DND-41 (cell line): ENCODE results near the gene EPC1.

ENCODE experiments used
- ATAC-seq: fragments of 200-7000 bp; cut with Tn5 transposase; 3 replicates; pipeline ENCODE4 v1.9.1; 2021; ENCODE audit warnings: low read depth; ENCODE audit not compliant: insufficient read depth
- DNase-seq: peaks from one replicate; pipeline ENCODE4 v3.0.0-alpha.2; 2020
- H2AFZ ChIP-seq: 2 replicates; pipeline ENCODE4 v1.6.0; 2012; ENCODE audit warnings: low read depth, low read length
- H3K27ac ChIP-seq: 2 replicates; pipeline ENCODE4 v1.5.1; 2012; ENCODE audit warnings: low read length, inconsistent platforms
- H3K27me3 ChIP-seq: fragments of 200-600 bp; sonication (generic); 2 replicates; pipeline ENCODE4 v1.6.0; 2012; ENCODE audit warnings: low read length, mild to moderate bottlenecking, inconsistent platforms; ENCODE audit not compliant: insufficient read depth, poor library complexity
- H3K36me3 ChIP-seq: 2 replicates; pipeline ENCODE4 v1.5.1; 2012; ENCODE audit warnings: low read length, inconsistent platforms; ENCODE audit not compliant: insufficient read depth
- H3K4me1 ChIP-seq: 2 replicates; pipeline ENCODE4 v1.5.1; 2012; ENCODE audit warnings: mild to moderate bottlenecking, low read length; ENCODE audit not compliant: insufficient read depth
- H3K4me2 ChIP-seq: 2 replicates; pipeline ENCODE4 v1.6.0; 2012; ENCODE audit warnings: mild to moderate bottlenecking, moderate library complexity, low read length, inconsistent platforms; ENCODE audit not compliant: insufficient read depth
- H3K4me3 ChIP-seq, 2 experiments: fragments of 200-600 bp in 1 of 2; shearing (Covaris generic) in 1 of 2; 2 replicates each; pipeline ENCODE4 v1.5.1; 2012 to 2016; ENCODE audit warnings: inconsistent platforms in 2 of 2, low read length in 2 of 2, mild to moderate bottlenecking in 2 of 2, low read depth in 1 of 2, moderate library complexity in 1 of 2
- H3K79me2 ChIP-seq: 2 replicates; pipeline ENCODE4 v1.6.0; 2012; ENCODE audit warnings: low read length, inconsistent platforms; ENCODE audit not compliant: insufficient read depth
- H3K9ac ChIP-seq: 2 replicates; pipeline ENCODE4 v1.6.0; 2012; ENCODE audit warnings: low read depth, mild to moderate bottlenecking, inconsistent platforms, low read length, moderate library complexity
- H3K9me3 ChIP-seq: 2 replicates; pipeline ENCODE4 v1.5.1; 2012; ENCODE audit warnings: low read length, moderate library complexity, mild to moderate bottlenecking, inconsistent platforms; ENCODE audit not compliant: insufficient read depth, severe bottlenecking
- H4K20me1 ChIP-seq: 2 replicates; pipeline ENCODE4 v1.6.0; 2012; ENCODE audit warnings: low read length; ENCODE audit not compliant: insufficient read depth
- EZH2 ChIP-seq: IDR thresholded peaks from 3 replicates; pipeline ENCODE4 v1.6.1; 2012; ENCODE audit warnings: borderline replicate concordance, low read depth, mild to moderate bottlenecking, moderate library complexity, low read length, inconsistent platforms; ENCODE audit not compliant: severe bottlenecking
- TF ChIP-seq, protein P1 (sequence below): IDR thresholded peaks from 2 replicates; pipeline ENCODE4 v1.5.1; 2012; ENCODE audit warnings: borderline replicate concordance, low read length, moderate library complexity, mild to moderate bottlenecking; ENCODE audit not compliant: poor library complexity, severe bottlenecking; ENCODE audit errors: extremely low read depth

EPC1 gene

GRCh38 chr10:32323051-32323450, 23.9 kb downstream of the EPC1 start:
- Histone ChIP-seq H3K4me2 (no peak overlapping the region), H3K27ac (no peak overlapping the region), H3K9me3 (no peaks in the 10 kb centered on the region), H3K27me3 (no peaks in the 10 kb centered on the region), H4K20me1 (peaks cover 80% of the 10 kb centered on the region), H2AFZ (no peak overlapping the region), H3K36me3 (peaks cover 21% of the 10 kb centered on the region; the same call in 1 of the 2 replicates), H3K4me3 (no peak overlapping the region), H3K79me2 (peaks cover 100% of the 10 kb centered on the region), H3K9ac (no peak overlapping the region), H3K4me1 (peaks cover 19% of the 10 kb centered on the region)
- DNase-seq (no peak), ATAC-seq (no peak)
- TF ChIP-seq, protein P1, sequence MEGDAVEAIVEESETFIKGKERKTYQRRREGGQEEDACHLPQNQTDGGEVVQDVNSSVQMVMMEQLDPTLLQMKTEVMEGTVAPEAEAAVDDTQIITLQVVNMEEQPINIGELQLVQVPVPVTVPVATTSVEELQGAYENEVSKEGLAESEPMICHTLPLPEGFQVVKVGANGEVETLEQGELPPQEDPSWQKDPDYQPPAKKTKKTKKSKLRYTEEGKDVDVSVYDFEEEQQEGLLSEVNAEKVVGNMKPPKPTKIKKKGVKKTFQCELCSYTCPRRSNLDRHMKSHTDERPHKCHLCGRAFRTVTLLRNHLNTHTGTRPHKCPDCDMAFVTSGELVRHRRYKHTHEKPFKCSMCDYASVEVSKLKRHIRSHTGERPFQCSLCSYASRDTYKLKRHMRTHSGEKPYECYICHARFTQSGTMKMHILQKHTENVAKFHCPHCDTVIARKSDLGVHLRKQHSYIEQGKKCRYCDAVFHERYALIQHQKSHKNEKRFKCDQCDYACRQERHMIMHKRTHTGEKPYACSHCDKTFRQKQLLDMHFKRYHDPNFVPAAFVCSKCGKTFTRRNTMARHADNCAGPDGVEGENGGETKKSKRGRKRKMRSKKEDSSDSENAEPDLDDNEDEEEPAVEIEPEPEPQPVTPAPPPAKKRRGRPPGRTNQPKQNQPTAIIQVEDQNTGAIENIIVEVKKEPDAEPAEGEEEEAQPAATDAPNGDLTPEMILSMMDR = no peak
- TF ChIP-seq EZH2 = no peak

DNA sequence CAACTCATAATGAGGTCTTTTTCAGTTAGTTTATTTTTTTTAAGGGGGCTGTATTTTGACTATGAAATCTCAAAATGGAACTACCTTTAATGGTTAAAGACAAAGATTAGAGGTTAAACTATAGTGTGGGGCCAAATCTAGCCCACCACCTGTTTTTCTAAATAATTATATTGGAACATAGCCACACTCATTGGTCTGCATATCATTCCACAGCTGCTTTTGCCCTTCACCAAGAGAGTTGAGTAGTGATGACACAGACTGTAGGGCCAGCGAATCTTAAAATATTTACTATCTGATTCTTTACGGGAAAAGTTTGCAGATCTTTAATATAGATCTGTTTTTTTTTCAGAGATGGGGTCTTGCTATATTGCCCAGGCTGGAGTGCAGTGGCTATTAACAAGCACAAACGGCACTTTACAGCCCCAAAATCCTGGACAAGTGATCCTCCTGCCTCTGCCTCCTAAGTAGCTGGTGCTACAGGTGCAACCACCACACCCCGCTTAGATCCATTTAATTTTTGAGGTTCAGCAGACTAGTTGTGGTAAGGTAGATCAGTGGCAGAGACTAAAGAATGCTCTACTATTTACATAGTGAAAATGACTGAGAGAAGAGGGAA, 25.8 kb downstream of the EPC1 start:
- Histone ChIP-seq H4K20me1 (peaks cover 77% of the 10 kb centered on the region), H3K4me1 (peaks cover 19% of the 10 kb centered on the region), H3K9me3 (no peaks in the 10 kb centered on the region), H3K79me2 (peaks cover 100% of the 10 kb centered on the region), H3K4me2 (no peak overlapping the region), H3K27me3 (no peaks in the 10 kb centered on the region), H3K27ac (no peak overlapping the region), H2AFZ (no peak overlapping the region), H3K36me3 (peaks cover 19% of the 10 kb centered on the region; the same call in 1 of the 2 replicates), H3K4me3 (no peak overlapping the region), H3K9ac (no peak overlapping the region)
- ATAC-seq = no peak
- DNase-seq = no peak
- TF ChIP-seq EZH2 = no peak
- TF ChIP-seq, protein P1 = no peak

GRCh38 chr10:32318476-32318896, 28.5 kb downstream of the EPC1 start:
- H3K27me3 ChIP-seq = no peaks in the 10 kb centered on the region
- H2AFZ ChIP-seq = no peak overlapping the region
- H3K36me3 ChIP-seq = peaks cover 15% of the 10 kb centered on the region; the same call in 1 of the 2 replicates
- H3K79me2 ChIP-seq = peaks cover 100% of the 10 kb centered on the region
- H3K27ac ChIP-seq = no peak overlapping the region; the same call in 1 of the 2 replicates
- no peak overlapping the region for H3K9ac ChIP-seq
- no peak overlapping the region for H3K4me2 ChIP-seq
- no peak; the same call in 2 of the 3 replicates for ATAC-seq
- H3K4me1 ChIP-seq = peaks cover 16% of the 10 kb centered on the region
- H4K20me1 ChIP-seq = peaks cover 80% of the 10 kb centered on the region
- no peak overlapping the region for H3K4me3 ChIP-seq
- H3K9me3 ChIP-seq = no peaks in the 10 kb centered on the region
- TF ChIP-seq, protein P1 = no peak
- no peak for TF ChIP-seq EZH2
- no peak for DNase-seq
